ENCODE results near the gene THOC1.
A peak's percentile ranks its signal among the peaks of the same experiment; 100 is the strongest.
"Not testable (repeated sequence)": the region's sequence is repeated elsewhere in the genome, so short reads cannot be mapped to it uniquely, and the experiment has no call there.

THOC1 gene

GRCh38 chr18:267688-268552, at the start of gene THOC1:
TSS of gene THOC1 (minus strand) at chr18:268047. CDS start at chr18:268019, 28 bp downstream.
- peak; percentile 99 for DNase-seq

- DNase-seq: peak; percentile 39
Measured at GRCh38 chr18:317618-318017, 49.8 kb upstream of the THOC1 start.

- DNase-seq: no peak
Measured at GRCh38 chr18:316393-316792, 48.5 kb upstream of the THOC1 start.

- no peak for DNase-seq
Measured at GRCh38 chr18:313931-314330, 46.1 kb upstream of the THOC1 start.

- no peak for DNase-seq
Measured at GRCh38 chr18:312415-312814, 44.6 kb upstream of the THOC1 start.

GRCh38 chr18:310042-310441, 42.2 kb upstream of the THOC1 start:
- no peak for DNase-seq

- not testable (repeated sequence) for DNase-seq
Measured at GRCh38 chr18:308086-308485, 40.2 kb upstream of the THOC1 start.

- no peak for DNase-seq
Measured at GRCh38 chr18:306608-307255, 38.9 kb upstream of the THOC1 start.

GRCh38 chr18:305003-305501, 37.2 kb upstream of the THOC1 start:
- peak; percentile 87 for DNase-seq

- DNase-seq: no peak
Measured at GRCh38 chr18:303607-304006, 35.8 kb upstream of the THOC1 start.

- no peak for DNase-seq
Measured at GRCh38 chr18:303011-303410, 35.2 kb upstream of the THOC1 start.

- DNase-seq: no peak
Measured at GRCh38 chr18:302097-302496, 34.2 kb upstream of the THOC1 start.

- DNase-seq: no peak
Measured at GRCh38 chr18:297936-298335, 30.1 kb upstream of the THOC1 start.

GRCh38 chr18:295756-296490, 28.1 kb upstream of the THOC1 start:
- DNase-seq: no peak

GRCh38 chr18:294566-294965, 26.7 kb upstream of the THOC1 start:
- DNase-seq: no peak

GRCh38 chr18:293536-293935, 25.7 kb upstream of the THOC1 start:
- DNase-seq: no peak

- no peak for DNase-seq
Measured at GRCh38 chr18:292271-292670, 24.4 kb upstream of the THOC1 start.

GRCh38 chr18:289970-290369, 22.1 kb upstream of the THOC1 start:
- not testable (repeated sequence) for DNase-seq

- DNase-seq: no peak
Measured at GRCh38 chr18:289026-289425, 21.2 kb upstream of the THOC1 start.

- DNase-seq: peak; percentile 74
Measured at GRCh38 chr18:286515-287310, 18.9 kb upstream of the THOC1 start.

- no peak for DNase-seq
Measured at GRCh38 chr18:285817-286216, 18.0 kb upstream of the THOC1 start.

- no peak for DNase-seq
Measured at GRCh38 chr18:275486-275885, 7.6 kb upstream of the THOC1 start.

GRCh38 chr18:274313-274712, 6.5 kb upstream of the THOC1 start:
- DNase-seq: peak; percentile 27

Measured in DMS53 (cell line).